Islet precursor cell (in vitro differentiated cells): ENCODE data around the gene ENDOU.

Source experiments
- DNase-seq: peaks from one replicate; pipeline ENCODE4 v3.0.0-alpha.2; 2018

ENDOU gene, protein sequence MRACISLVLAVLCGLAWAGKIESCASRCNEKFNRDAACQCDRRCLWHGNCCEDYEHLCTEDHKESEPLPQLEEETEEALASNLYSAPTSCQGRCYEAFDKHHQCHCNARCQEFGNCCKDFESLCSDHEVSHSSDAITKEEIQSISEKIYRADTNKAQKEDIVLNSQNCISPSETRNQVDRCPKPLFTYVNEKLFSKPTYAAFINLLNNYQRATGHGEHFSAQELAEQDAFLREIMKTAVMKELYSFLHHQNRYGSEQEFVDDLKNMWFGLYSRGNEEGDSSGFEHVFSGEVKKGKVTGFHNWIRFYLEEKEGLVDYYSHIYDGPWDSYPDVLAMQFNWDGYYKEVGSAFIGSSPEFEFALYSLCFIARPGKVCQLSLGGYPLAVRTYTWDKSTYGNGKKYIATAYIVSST

GRCh38 chr12:47725091-47725772, at the start of gene ENDOU:
Gene ENDOU (minus strand): TSS chr12:47725490. CDS start chr12:47725413, 77 bp downstream.
- no peak for DNase-seq

GRCh38 chr12:47774663-47775062, 49.4 kb upstream of the ENDOU start:
- DNase-seq = no peak

DNA sequence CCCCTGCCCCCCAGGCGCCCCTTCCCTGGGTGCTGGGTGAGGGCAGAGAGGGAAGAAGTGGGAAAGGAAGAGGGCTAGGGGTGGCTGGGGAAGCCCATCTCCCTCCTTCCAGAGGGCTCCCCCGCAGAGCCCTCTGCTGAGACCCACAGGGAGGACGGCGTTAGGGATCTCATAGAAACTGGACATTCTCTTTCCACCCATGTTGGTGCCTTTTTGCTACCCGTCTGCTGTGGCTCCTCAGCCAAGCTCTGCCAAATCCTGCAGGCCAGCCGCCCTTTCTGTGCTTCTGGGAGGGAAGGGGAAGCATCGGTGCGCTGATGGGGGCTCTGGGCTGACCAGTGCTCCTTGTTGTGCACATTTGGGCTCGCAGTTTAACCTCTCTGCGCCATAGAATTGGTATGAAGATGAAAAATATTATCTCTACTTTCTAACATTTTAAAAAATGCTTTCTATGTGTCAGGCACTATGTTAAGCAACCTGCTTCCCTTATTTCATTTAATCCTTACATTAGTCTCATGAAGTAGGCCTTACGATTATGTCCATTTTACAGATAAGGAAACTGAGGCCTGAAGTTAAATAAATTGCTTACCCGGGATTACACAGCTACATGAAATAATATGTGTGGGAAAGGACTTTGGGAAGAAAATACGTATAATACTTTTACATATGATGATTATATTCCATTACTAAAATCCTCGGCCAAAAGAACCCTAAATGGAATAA, 48.7 kb upstream of the ENDOU start:
- DNase-seq = no peak

- peak; percentile 88 for DNase-seq
Observed at GRCh38 chr12:47773062-47773857, 48.0 kb upstream of the ENDOU start, which contains the start of gene SLC48A1. Gene SLC48A1 (plus strand): TSS chr12:47773238. CDS start chr12:47773305, 67 bp downstream.

GRCh38 chr12:47772738-47773061, 47.4 kb upstream of the ENDOU start:
- DNase-seq = no peak

- no peak for DNase-seq
Observed at GRCh38 chr12:47772094-47772660, 46.9 kb upstream of the ENDOU start.

DNA sequence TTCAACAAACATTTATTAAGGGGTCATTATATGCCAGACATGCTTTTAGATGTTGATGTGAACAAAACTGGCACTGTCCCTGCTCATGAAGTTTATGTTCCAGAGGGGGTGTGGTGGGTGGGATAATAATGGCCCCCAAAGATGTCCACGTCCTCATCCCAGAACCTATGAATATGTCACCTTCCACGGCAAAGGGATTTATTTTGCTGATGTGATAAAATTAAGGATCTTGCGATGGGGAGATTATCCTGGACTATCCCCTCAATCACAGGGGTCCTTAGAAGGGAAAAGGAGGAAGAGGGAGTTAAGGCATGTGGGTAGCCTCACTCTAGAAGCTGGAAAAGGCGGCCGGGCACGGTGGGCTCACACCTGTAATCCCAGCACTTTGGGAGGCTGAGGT, 46.0 kb upstream of the ENDOU start:
- DNase-seq = no peak

- no peak for DNase-seq
Observed at GRCh38 chr12:47770086-47770726, 44.9 kb upstream of the ENDOU start.

- no peak for DNase-seq
Observed at GRCh38 chr12:47769234-47770085, 44.2 kb upstream of the ENDOU start.

- peak; percentile 88 for DNase-seq
Observed at GRCh38 chr12:47768323-47768811, 43.1 kb upstream of the ENDOU start.

DNA sequence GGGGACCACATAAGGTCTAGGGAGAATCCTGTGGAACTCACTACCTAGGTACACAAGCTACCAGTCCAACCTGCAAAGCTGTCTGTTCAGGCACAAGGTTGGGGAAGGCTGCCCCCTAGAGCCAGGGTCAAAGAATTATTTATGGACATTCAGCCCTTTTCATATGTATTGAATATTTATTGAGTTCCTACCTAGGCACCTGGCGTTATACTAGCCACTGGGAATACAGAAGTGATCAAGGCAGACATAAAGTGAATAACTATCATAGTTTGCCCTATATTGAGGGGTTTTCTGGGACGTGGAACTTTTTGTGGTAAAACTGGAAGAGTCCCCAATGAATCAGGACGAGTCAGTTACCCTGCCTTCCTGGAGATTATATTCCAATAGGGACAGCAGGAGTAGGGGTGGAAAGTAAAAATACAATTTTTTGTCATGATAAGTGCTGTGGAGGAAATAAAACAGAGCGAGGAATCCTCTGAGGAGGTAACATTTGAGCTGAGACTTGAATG, 42.0 kb upstream of the ENDOU start:
- DNase-seq = peak; percentile 85

- no peak for DNase-seq
Observed at GRCh38 chr12:47766502-47767215, 41.4 kb upstream of the ENDOU start.

- no peak for DNase-seq
Observed at GRCh38 chr12:47763481-47764346, 38.4 kb upstream of the ENDOU start.

DNA sequence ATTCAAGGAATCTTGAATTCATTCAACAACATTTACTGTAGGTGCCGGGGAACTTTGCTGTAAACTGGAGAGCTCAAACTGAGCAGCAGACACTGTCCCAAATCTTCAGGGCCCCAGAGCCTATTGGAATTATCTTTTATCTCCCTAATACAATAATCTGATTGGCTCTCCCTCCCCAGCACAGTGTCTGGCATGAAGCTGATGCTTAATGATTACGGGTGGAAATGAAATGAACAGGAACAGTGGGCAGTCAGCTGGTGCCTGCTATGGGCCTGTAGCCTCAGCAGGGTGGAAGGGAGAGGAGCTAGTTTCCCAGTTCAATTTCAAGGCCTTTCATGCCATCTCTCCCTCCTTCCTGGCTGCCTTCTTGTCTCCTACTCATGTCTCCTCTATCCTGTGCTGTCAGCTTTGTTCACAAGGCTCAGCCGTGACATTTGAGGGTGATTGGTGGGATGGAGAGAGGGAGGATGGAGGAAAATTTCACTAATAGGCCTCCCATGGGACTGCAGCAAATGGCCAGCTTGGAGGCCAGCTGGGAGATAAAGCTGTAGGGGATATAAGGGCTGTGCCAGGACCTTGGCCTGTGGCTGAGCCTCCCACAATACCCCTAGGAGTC, 37.7 kb upstream of the ENDOU start:
- DNase-seq = no peak

DNA sequence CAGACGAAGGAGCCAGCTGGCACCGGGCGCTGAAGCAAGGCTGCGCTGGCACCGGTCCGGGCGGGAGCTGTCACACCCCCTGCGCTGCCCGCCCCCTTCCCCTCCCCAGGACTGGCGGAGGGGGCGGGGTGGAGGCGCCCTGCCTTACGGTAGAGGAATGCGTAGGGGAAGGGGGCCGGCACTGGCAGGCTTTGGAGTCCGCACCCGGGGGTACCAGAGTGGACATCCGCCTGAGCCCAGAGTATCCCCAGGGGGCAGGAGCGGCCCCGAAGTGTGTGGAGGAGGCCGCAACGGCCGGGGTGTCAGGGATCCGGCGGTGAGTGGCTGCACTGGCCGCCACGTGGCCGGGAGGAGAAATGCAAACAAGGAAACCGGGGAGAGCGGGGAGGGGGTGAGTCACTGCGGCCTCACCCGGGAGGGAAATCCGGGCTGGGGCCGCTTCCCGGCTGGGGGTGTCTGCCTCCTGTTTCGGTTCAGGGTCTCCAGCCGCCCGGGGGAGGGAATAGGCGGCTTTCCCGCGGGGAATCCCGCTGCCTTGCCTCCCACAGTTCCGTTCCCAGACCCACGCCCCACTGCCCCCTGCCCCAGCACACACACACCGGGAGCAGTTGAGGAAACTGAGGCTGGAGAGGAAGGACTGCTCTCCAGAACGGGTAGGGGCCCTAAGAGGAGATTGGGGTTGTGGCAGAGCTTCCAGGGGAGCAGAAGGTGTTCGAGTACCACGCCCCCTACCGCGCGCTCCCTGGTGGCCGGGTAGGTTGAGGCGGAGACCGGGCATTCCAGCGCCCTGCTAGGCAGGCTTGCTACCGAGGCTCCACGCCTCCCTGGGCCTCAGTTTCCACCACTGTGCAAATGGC, 33.8 kb upstream of the ENDOU start, which contains the start of gene RAPGEF3:
Gene RAPGEF3 (minus strand): TSS at position 47 of the 857 bp plus-strand sequence. CDS start 324 bp downstream, outside the sequence.
- DNase-seq = peak; percentile 94

DNA sequence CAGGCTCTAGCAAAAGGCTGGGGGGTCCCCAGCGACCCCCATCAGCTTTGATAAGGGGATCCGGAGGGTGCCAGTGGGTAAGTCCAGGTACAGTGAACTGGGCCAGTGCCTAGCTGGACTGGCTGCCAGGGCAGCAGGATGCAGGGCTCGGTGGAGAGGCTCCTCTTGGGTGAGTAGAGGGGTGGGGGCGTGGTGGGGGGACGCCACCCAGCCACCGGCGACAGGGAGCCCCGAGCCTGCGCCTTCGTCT, 33.2 kb upstream of the ENDOU start:
- DNase-seq = no peak

DNA sequence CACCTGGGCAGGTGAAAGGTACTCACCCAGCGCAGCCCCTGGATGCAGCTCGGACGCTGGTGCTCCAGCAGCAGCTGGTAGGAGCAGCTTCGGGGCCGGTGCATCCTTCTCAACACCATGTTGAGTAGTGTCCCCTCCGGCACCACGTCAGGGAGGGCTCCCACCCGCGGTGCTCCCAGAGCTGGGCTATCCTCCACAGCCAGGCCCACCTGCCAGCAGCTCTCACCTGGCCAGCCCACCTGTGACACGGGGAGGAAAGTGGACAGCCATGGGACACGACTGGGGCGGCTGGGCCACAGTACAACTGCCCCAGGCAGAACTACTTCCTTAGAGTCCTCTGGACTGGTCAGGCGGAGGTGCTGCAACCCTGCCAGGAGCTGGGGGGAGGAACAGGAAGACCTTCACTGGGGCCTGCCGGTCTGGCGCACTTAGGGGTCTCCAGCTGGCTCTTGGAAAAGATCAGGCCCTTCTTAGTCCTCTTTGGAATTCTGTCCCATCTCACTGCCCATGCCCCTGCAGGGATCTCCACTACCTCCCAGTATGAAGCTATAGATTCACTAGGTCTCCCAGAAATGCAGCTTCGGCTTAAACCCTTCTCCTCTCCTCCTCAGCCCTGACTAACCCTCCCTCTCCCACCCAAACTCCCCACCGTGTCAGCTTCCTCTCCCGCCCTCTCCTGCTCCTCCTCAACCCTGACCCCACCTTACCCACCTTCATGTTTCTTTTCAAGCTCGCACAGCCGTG, 32.7 kb upstream of the ENDOU start:
- peak; percentile 86 for DNase-seq
